ENCODE results near the gene IL17B. TPM values are rescaled to one million over a fixed set of nuclear protein-coding genes. Genes with fewer than 3 reads are reported as not detected.

IL17B gene
- polyA plus RNA-seq, 3 donors, result 1.3 to 2.1 (median 1.5) TPM

DNA sequence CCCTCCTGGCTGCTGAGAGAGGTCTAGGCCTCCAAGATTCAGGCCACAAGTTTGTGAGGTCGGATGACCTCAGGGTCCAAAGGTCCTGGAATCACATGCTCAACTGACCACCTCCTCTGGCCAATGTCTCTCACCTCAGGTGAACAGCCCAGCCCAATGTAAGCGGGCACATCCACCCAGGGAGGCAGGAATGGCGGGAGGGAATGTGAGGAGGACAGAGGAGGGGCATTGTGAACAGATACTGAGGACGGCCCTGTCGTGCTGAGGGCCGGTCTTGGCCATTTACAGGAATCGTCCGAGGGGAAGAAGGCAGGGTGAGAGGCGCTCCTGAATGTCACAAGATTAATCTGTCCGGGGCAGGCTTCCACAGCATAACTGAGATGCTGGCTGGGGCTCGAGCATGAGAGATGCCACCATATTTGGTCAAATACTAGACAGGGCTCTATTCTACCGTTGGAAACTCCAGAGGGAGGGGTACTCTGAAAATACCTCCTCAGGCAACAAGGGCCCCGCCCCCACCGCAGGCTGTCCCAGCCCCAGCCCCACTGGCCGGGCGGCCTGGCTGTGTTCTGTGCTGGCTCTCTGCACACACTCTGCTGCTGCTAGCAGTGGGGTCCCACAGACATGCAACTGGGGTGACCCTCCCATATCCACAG, 1.5 kb upstream of the IL17B start:
- no peak for DNase-seq

DNA sequence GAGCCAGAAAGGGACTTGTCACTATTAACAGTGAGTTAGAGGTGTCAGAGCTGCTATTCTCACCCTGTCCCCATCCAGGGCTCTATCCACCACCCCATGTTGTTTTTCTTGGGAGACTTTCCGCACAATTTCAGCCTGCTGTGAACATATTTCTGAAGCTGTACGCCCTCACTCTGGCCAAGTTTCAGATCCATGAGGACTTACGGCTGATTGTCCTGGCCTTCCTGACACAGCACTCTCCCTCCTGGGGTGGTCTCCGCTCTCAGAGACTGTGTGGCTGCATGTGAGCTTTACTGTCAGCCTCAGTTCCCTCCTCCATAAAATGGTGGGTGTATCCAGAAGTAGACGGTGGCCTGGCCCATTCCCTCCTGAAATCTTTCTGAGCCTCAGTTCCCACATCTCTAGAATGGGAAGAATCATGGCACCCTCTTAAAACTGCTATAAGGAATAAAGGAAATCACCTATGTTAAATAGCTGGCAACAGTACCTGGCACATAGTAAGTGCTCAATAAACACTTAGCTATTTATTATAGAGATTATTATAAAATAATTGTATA, 804 bp upstream of the IL17B start:
- DNase-seq, result peak; percentile 61

DNA sequence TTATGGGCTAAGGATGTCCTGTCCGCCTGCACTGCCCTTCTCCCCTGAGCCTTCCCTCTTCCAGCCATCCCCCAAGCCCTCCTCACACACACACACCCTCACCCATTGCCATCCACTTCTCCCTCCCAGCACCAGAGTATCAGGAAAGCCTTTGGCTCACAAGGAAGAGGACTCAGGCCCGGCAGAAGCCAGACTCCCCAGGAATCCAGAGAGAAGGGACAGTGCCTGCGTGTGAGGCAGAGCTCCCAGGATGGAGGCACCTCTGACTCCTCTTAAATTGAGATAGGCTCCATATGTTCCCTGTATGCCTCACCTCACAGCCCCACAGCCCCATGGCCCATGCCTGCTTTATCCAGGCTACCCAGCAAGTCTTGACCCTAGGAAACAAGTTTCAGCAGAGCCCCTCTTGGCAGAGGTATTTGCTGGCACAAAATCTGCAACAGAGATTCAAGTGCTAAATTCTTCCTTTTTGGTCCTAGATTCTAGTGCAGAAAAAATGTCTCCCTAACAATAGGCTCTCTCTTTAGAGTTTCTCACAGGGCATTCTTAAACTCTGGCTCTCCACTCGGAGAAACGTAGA, 761 bp downstream of the IL17B start:
- DNase-seq, result no peak

DNA sequence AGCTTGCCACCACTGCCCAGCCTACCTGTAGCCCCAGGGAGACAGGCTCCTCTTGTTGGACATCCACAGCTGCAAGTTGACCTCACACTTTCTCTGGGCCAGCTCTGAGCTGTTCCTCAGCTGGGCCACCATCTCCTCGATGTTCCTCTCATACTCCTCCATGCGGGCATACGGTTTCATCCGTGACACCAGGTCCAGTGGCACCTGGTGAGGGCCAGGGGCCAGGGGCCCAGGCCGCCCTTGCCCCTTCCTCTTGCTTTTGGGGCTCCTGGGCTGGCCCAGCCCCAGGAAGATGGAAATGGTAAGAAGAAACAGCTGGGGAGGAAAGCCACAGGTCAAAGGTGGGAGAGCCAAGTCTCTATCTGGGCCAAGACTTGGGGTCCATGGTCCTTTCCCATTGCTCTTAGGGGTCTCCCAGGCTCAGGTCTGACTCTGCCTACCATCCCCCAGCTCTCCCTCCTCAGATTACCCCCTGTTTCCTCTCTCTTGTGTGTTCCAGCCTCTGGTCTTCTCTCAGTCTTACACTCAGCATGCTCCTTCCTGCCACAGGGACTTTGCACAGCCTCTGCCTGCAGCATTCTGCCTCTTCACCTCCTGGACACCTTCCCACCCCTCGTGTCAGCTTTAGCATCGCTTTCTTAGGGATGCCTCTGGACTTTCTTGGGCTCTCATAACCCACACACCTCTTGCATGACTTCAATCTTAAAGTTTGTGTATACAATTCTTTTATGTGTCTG, 2.2 kb downstream of the IL17B start:
- no peak for DNase-seq

- no peak for DNase-seq
These were observed 3.0 kb downstream of the IL17B start for GRCh38 chr5:149376104-149376503.

- DNase-seq, result no peak
These were observed 3.7 kb downstream of the IL17B start for GRCh38 chr5:149375434-149375833.

GRCh38 chr5:149374801-149375200, 4.3 kb downstream of the IL17B start:
- DNase-seq, result no peak

- no peak for DNase-seq
These were observed 4.8 kb downstream of the IL17B start for GRCh38 chr5:149374303-149374702.

DNA sequence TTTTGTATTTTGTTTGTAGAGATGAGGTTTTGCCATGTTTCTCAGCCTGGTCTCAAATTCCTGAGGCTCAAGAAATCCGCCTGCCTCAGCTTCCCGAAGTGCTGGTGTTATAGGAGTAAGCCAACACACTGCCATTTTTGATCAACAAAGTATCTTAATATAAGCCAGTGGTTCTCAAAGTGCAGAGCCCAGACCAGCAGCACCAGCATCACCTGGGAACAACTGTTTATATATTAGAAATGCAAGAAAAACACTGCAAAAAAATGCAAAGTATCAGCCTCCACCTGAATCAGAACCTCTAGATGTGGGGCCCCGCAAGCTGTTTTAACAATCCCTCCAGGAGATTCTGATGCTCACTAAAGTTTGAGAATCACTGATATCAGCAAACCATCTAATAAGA, 6.2 kb downstream of the IL17B start:
- DNase-seq, result no peak

DNA sequence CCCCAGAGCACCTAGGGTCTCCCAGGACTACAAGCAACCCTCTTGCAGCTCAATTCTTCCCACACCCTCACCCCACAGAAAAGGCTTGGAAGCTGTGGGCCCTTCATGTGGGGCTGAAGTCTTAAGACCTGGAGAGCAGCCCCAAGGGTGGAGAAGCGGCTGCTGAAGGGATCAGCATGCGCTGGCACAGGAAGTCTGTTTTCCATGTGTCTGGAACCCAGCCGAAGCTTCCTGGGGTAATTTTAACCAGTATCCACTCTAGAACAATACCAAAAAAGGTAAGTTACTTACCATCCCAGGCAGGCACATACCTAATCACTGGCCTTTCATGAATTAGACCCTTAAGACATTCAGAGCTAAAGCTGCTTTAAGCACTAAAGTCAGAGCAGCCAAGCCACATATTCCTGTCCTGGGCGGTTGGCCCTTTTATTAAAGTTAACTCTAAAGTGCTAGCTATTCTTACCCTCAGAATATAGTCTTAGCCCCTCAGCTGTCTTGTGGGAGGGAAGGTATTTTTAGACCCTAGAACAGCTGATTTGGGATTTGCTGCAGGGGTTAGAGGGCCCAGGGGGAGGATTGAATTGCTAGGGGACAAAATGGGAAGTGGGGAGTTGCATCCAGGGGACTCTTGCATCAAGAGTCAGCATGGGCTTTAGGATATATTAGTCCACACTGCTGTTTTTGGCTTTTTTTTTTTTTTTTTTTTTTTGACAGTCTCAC, 6.9 kb downstream of the IL17B start:
- no peak for DNase-seq

GRCh38 chr5:149371296-149371962, 7.7 kb downstream of the IL17B start:
- no peak for DNase-seq

- DNase-seq, result no peak
These were observed 8.2 kb downstream of the IL17B start for GRCh38 chr5:149370878-149371277.

- DNase-seq, result no peak
These were observed 11.0 kb downstream of the IL17B start for GRCh38 chr5:149367972-149368645.

DNA sequence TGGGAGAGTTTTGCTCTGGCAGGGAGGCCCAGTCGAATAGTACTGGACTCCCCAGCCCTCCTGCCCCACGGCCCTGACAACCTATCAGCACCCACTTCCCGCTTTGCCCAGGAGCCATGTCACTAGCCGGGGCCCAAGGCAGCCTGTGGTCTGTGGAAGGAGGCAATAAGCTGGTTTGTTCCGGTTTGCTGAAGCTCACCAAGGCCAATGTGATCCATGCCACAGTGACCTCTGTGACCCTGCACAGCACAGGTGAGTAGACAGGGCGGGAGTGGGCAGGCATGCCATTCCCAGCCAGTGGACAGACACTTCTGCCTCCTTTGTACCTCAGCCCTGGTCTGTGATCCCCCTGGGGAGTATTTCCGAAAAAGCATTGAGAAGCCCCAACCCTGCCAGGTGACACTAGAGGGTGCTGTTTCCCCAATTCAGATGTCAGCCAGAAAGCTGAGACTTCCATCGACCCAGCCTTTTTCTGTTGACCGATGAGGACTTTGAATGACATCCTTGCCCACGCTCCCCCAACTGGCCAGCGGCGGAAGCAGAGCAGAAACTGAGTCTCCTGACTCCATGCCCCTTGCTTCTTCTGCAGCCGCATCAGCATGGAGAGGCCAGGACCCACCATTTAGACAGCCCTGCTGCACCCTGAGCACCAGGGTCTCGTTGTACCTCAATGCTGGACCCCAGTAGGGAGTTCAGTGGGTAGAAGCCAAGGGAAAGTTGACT, 11.7 kb downstream of the IL17B start:
- DNase-seq, result peak; percentile 64

- DNase-seq, result no peak
These were observed 12.8 kb downstream of the IL17B start for GRCh38 chr5:149366169-149366729.

- DNase-seq, result no peak
These were observed 13.7 kb downstream of the IL17B start for GRCh38 chr5:149365418-149365817.

DNA sequence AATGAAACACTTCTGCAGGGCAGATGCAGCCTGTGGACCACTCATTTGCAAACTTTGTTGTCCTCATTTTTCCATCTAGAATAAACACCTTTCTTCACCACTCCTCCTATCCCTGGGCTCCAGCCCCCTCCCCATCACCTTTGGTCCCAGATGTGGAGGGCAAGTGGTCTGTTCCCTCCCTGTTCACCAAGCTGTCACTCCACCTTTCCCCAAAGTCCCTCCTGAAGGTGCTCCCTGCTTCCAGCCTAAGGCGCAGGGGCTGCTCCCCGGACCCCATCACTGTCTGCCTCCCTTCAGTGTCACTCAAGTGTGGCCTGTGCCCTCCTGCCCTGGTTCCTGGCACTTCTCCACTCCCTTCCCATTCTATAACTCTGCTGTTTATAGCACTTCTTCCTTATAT, 14.4 kb downstream of the IL17B start:
- DNase-seq, result no peak

GRCh38 chr5:149363936-149364335, 15.2 kb downstream of the IL17B start:
- DNase-seq, result no peak

DNA sequence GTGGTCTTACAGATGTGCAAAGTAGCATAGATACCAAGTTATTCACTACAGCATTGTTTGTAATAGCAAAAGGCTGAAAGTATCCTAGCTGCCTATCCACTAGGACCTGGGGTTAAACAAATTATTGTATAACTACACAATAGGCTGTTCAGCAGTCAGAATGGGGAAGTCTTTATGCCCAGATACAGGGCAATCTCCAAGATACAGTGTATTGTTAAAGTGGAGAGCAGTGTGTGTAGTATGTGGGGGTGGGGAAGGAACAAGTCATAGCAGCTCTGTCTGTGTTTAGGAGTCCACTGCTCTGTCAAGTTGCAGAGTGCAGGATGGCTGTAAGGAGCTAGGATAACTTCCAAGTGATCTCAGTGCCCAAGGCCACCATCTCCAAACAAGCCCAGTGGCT, 15.7 kb downstream of the IL17B start:
- no peak for DNase-seq

DNA sequence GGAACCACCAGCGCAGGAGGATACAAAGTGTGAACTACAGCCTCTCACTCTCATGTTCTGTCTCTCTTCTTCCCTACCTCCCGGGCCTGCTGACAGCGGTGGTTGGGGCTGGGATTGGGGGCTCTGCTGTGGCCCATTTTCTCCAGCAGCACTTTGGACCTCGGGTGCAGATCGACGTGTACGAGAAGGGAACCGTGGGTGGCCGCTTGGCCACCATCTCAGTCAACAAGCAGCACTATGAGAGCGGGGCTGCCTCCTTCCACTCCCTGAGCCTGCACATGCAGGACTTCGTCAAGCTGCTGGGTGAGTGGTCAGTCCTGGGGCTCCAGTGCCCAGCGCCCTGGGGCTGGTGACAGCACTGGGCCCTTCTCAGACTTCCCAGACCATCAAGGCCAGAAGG, 16.6 kb downstream of the IL17B start:
- DNase-seq, result no peak

Measured in renal pelvis (tissue), 4 donors.